HG03520 (cell line): Measurements from ENCODE around the gene B4GALT3.

Source experiments
- ATAC-seq: cut with Tn5 transposase; IDR thresholded peaks from one replicate; pipeline ENCODE4 v1.9.1; 2021; ENCODE audit warnings: mild to moderate bottlenecking, moderate library complexity; ENCODE audit not compliant: unreplicated experiment

B4GALT3 gene

GRCh38 chr1:161131523-161132409 lies 45.5 kb downstream of the B4GALT3 start:
- no peak for ATAC-seq

GRCh38 chr1:161130266-161130665 lies 47.0 kb downstream of the B4GALT3 start:
- ATAC-seq = no peak

- no peak for ATAC-seq
These were observed 48.5 kb downstream of the B4GALT3 start for GRCh38 chr1:161128591-161129420.

GRCh38 chr1:161127649-161128048 lies 49.7 kb downstream of the B4GALT3 start:
- no peak for ATAC-seq

GRCh38 chr1:161122967-161123366 lies 54.3 kb downstream of the B4GALT3 start:
- ATAC-seq = no peak

GRCh38 chr1:161121834-161122233 lies 55.5 kb downstream of the B4GALT3 start:
- ATAC-seq = no peak
